Melanocyte of skin (primary cell): ENCODE measurements around the gene RABAC1. TPM values are rescaled to one million over a fixed set of nuclear protein-coding genes. Genes with fewer than 3 reads are reported as not detected.

Experiments used
- total RNA-seq, 2 donors: library from RNA; depleted of rRNA; stranded (reverse); fragments of >200 nt; gene quantifications; 2 replicates each; pipeline ENCODE4 v1.2.3, GENCODE V29; 2012

Gene RABAC1
- total RNA-seq: 10 to 100 TPM; 70.2 to 74.6 TPM

GRCh38 chr19:41959056-41960053 is at the start of gene RABAC1:
Gene RABAC1, minus strand, starts transcription at chr19:41959321. Its CDS starts 29 bp downstream, at chr19:41959292.

GRCh38 chr19:41993612-41994483 is 34.7 kb upstream of the RABAC1 start, which contains the start of gene ATP1A3:
Gene ATP1A3, minus strand, starts transcription at chr19:41994230. Its CDS starts 154 bp downstream, at chr19:41994076.

GRCh38 chr19:41928221-41928683 is 30.9 kb downstream of the RABAC1 start, which contains the start of gene ERFL:
Gene ERFL, minus strand, starts transcription at chr19:41928449. Its CDS starts 15,530 bp downstream, at chr19:41912919.

Other genes with a start within 250 kb of the RABAC1 start
- not detected for gene CEACAM6, start 203.8 kb downstream of the RABAC1 start, total RNA-seq
- not detected for gene CEACAM3, start 162.7 kb downstream of the RABAC1 start, total RNA-seq
- not detected for gene LYPD4, start 114.6 kb downstream of the RABAC1 start, total RNA-seq
- gene DMRTC2, start 114.3 kb downstream of the RABAC1 start, total RNA-seq: not detected
- 100 to 1,000 TPM; 439 to 701 TPM for gene RPS19, start 99.1 kb downstream of the RABAC1 start, total RNA-seq
- gene CD79A, start 82.0 kb downstream of the RABAC1 start, total RNA-seq: under 1 TPM in 1 of 2 donors, not detected in 1; under 0.01 TPM
- gene ARHGEF1, start 76.1 kb downstream of the RABAC1 start, total RNA-seq: 10 to 100 TPM; 28.2 to 48.0 TPM
- gene ERFL, start 30.9 kb downstream of the RABAC1 start, total RNA-seq: not detected
- not detected for gene ATP1A3, start 34.9 kb upstream of the RABAC1 start, total RNA-seq
- gene GRIK5, start 110.9 kb upstream of the RABAC1 start, total RNA-seq: under 1 TPM in 1 of 2 donors, not detected in 1; under 0.01 TPM
- 10 to 100 TPM; 16.9 to 22.3 TPM for gene ZNF574, start 116.8 kb upstream of the RABAC1 start, total RNA-seq
- under 1 TPM in 1 of 2 donors, not detected in 1; under 0.01 TPM for gene POU2F2, start 173.1 kb upstream of the RABAC1 start, total RNA-seq